Endothelial cell of hepatic sinusoid (primary cell): ENCODE data around the gene RNF6.
"Not testable (repeated sequence)": the region's sequence is repeated elsewhere in the genome, so short reads cannot be mapped to it uniquely, and the experiment has no call there.

Experiments used
- in situ Hi-C: cut with HindIII; loops from 2 replicates; pipeline ENCODE4 v1.10.0; 2017; ENCODE audit warnings: low sequenced_read_pairs

RNF6 gene

GRCh38 chr13:26221721-26222519, at the start of gene RNF6:
Gene RNF6, minus strand, starts transcription at chr13:26222314. Its CDS starts 2,665 bp downstream, at chr13:26219649.
- in situ Hi-C loops, result no loop called here

DNA sequence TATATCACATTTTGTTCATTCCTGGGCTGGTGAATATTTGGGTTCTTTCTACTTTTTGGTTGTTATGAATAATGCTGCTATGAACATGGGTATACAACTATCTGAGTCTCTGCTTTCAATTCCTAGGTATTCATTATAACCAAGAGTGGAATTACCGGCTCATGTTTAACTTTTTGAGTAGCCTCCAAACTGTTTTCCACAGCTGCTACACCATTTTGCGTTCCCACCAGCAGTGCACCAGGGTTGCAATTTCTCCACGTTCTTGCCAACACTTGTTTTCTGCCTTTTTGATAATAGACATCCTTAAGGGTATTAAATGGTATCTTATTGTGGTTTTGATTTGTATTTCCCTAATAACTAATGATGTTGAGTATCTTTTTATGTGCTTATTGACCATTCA, 48.6 kb upstream of the RNF6 start:
- in situ Hi-C loops, result no loop called here

DNA sequence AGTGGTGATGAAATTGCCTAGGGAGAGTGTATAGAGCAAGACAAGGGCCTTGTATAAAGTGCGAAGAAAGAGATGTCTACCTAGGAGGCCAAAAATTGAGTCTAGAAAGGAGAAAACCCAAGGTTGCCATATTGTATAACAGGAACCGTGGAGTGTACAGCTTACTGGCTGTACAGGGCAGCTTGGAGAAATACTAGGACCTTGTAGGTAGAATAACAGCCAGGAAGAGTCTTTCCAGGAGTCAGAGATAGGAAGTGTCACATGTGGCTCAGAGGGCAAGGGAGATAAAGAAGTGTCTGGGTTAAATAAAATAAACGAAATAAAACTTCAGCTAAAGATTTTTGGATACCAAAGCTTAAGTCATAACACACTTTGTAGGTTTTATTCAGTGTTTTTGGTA, 44.2 kb upstream of the RNF6 start:
- in situ Hi-C loops, result no loop called here

DNA sequence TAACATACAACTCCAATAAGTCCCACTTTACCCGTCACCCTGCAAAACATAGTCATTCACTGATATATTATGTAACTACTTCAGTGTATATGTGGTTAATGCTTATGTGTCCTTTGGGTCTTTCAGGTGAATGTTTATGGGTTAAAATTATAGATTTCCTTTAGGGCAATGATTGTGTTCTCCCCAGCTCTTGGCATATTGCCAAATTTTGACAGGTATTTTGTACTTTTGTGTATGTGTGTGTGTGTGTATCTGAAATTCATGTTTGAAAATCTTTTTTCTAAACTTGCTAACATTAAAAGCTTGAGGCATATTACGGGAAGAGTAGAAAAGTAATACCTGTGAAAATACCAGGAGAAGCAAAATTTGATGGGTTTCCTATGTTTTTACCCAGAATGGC, 40.0 kb upstream of the RNF6 start:
- in situ Hi-C loops, result no loop called here

GRCh38 chr13:26259634-26260033, 37.5 kb upstream of the RNF6 start:
- in situ Hi-C loops, result no loop called here

DNA sequence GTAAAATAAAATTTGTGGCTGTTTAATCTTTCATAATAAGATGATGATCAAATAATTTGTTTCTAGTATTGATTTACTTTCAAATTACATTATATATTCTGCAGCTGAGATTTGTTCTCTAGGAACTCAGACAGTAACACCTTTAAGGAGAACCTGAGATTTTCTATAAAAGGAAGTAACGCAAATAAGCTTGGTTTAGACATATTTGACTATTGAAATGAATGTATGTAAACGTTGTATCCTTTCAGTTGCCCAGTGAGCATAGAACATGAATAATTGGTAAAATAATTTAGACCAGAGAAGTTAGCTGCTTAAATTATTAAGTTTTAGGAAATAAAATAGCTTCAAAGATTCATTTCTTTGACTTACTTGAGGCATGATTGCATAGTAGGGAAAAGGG, 34.9 kb upstream of the RNF6 start:
- in situ Hi-C loops, result no loop called here

DNA sequence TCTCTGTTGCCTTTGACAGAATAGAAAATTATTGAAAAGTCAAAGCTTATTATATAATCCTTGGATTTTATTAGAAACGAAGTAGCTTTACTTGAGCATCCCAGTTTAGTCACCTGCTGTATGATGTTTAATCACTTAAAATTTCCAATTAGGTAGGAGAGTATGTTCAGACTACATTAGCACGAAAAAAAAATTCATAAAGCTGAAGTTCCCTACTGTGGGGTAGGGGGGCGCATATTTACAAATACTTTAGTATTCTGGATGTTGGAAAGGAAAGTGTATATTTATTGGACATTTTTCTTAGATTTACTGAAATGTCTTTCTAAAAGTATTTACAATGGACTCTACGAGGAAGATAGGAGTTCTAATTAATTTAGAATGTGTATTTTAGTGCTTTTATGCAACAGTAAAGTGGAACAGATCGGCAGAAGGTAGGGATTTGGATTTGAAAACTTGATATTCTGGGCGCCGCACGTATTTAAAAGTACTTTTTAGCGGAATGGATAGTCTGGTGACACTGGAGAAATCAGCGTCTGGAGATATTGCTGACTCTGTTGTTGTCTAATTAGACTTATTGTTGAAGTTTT, 33.7 kb upstream of the RNF6 start:
- in situ Hi-C loops, result no loop called here

GRCh38 chr13:26255115-26255514, 33.0 kb upstream of the RNF6 start:
- in situ Hi-C loops, result no loop called here

DNA sequence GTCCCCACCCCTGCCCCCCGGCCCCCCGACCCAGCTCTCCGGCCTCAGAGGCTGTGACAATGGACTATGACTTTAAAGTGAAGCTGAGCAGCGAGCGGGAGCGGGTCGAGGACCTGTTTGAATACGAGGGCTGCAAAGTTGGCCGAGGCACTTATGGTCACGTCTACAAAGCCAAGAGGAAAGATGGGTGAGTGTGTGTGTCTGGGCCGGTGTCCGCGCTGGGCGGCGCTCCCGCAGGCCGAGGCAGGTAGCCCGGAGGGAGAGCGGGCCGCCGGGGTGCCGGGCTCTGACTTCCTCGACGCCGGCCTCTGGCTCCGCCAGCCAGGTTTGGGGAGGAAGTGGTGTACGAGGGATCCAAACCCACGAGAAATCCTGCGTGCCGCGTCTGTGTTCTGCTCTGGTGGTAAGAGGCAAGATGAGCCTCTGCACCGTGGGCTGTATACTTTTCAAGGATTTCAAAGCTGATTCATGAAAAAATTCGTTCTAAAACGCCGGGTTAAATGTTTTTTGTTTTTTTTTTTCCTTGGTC, 32.5 kb upstream of the RNF6 start:
- in situ Hi-C loops, result no loop called here

DNA sequence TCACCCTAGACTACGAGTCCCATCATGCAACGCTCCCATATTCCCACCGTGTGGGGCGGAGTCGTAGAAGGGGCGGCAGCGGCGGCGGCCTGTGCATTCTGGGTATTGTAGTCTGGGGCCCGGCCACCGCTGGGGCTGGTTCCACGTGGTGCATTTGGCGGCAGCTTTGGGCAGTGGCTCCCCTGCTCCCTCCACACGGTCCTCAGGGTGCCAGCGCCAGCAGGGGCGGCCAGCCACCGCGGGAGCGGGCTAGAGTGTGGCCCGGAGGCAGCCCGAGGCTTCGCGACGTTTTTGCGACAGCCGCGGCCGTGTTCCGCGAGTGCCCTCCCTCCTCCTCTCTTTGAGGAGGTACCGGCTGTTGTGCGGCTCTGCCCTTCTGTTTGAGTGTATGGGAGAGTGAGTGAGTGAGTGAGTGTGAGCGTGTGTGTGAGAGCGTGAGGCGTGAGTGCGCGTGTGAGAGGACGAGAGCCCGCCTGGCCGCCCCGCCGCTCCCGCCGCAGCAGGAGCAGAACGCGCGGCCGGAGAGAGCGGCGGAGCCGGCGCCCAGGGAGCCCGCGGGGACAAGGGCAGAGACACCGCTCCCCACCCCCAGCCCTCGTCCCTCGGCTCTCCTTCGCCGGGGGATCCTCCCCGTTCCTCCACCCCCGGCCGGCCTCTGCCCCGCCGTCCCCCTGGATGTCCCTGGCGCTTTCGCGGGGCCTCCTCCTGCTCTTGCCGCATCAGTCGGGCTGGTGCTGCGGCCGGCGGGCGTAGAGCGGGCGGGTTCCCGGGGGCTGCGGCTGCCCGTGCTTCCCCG, 31.9 kb upstream of the RNF6 start, which contains the start of gene CDK8:
CDK8 (plus strand) TSS at position 343 of the 796 bp plus-strand sequence. CDS start 513 bp downstream, outside the sequence.
- in situ Hi-C loops, result no loop called here

GRCh38 chr13:26253262-26253786, 31.2 kb upstream of the RNF6 start:
- in situ Hi-C loops, result no loop called here

- in situ Hi-C loops, result not testable (repeated sequence)
Observed at GRCh38 chr13:26252006-26252405, 29.9 kb upstream of the RNF6 start.

- in situ Hi-C loops, result loop anchor here (25.0 kb wide), 1 partner anchor 163 kb away; no protein-coding TSS in a partner anchor
Observed at GRCh38 chr13:26249551-26249950, 27.4 kb upstream of the RNF6 start.

DNA sequence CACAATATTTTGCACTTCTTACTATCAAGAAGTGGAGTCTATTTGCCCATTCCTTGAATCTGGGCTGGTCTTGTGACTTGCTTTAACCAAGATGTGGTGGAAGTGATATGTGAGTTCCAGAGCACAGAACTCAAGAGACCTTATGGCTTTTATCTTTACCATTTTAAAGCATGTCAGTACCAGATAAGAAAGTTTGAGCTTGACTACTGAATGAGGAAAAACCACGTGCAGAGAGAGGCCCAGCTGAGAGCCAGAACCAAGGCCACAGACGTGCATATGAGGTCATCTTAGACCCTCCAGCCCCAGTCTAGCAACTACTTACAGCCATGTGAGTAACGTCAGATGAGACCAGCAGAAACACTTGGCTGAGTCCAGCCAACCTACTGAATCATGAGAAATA, 25.5 kb upstream of the RNF6 start:
- in situ Hi-C loops, result loop anchor here (25.0 kb wide), 1 partner anchor 165 kb away; no protein-coding TSS in a partner anchor

DNA sequence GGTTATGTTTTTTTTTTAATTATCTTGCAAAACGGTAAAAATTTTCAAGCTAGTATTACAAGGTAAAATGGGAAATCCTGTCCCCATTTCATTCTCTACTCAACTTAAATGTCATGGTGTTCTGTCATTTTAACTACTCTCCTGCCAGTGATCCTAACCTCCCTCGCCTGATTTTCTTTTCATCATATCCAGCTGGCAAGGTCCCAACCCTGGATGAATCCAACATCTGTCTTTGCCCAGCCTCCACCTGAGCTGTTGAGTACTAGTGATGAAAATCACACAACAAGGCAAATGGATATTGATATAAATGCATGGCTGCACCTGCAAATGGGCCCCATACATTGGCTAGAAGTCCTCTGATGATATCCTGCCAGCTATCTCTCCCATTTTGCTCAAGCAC, 24.9 kb upstream of the RNF6 start:
- in situ Hi-C loops, result loop anchor here (25.0 kb wide), 1 partner anchor 165 kb away; no protein-coding TSS in a partner anchor

DNA sequence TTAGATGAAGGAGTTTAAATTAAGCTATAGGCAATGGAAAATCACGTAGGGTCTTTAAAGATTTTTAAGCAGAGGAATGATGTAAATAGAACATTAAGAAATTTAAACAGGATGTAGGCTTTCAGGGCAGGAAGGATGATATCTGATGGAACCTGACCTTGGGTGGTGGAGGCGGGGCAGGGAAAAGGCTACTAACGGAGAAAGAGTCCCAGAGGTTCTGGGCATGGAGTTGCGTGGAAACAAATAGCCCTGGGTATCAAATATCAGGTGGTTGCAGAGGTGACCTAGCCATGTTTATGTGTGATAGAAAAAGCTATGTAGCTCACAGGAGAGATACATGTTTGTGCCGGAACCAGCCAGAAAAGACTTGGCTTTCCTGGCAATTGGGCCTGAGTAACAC, 24.0 kb upstream of the RNF6 start:
- in situ Hi-C loops, result loop anchor here (25.0 kb wide), 1 partner anchor 166 kb away; no protein-coding TSS in a partner anchor

- in situ Hi-C loops, result loop anchor here (25.0 kb wide), 1 partner anchor 176 kb away; no protein-coding TSS in a partner anchor
Observed at GRCh38 chr13:26236296-26236695, 14.2 kb upstream of the RNF6 start.

DNA sequence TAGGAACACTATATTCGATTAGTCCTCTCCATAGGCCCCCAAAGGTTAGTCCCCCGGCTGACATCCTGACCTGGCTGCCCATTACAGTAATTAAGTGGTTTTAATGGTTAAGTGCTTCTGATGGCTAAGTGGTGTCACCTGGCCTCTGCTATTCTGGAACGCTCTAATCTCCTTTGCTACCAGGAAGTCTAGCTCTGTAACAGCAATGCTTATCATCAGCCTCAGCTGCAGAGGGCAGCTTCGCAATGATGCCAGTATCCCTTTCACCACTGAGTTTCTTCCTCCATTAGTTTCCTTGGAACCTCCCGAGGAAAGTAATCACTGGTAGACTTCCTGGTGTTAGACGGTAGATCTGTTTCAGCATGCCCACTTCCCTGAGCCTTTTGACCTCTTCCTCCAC, 8.6 kb upstream of the RNF6 start:
- in situ Hi-C loops, result loop anchor here (25.0 kb wide), 1 partner anchor 182 kb away; no protein-coding TSS in a partner anchor

- in situ Hi-C loops, result loop anchor here (25.0 kb wide), 1 partner anchor 183 kb away; no protein-coding TSS in a partner anchor
Observed at GRCh38 chr13:26229080-26229615, 7.0 kb upstream of the RNF6 start.

DNA sequence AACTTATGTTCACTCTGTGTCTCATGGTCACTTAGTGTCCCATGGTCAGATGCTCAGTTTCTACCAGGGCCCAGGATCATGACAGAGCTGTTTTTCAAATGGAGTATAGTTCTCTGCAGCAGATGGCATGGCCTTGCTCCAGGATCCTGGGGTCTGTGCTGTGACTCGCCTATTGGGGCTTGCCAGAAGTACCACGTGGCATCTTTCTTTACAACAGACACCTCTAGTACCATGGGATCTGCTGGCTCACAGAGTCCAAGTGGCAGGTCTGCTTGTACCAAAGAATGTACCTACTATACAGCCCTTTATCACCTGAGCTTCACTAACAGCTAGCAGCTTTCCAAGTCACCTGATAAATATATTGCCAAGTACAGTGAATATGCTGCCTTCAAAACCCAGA, 6.0 kb upstream of the RNF6 start:
- in situ Hi-C loops, result loop anchor here (25.0 kb wide), 1 partner anchor 184 kb away; no protein-coding TSS in a partner anchor
